NOMO-1 treated with DMSO at 0.1 percent for 48 hours (cell line): ENCODE data around the gene KCNC4.
A peak's percentile ranks its signal among the peaks of the same experiment; 100 is the strongest.

ENCODE experiments used
- DNase-seq: peaks from one replicate; lab custom pipeline; 2025; ENCODE audit not compliant: unreplicated experiment; lab: John Stamatoyannopoulos, UW

KCNC4 gene

GRCh38 chr1:110188035-110188618 is 22.0 kb upstream of the KCNC4 start:
- no peak for DNase-seq

GRCh38 chr1:110189181-110189580 is 20.9 kb upstream of the KCNC4 start:
- no peak for DNase-seq

GRCh38 chr1:110190282-110190929 is 19.7 kb upstream of the KCNC4 start:
- no peak for DNase-seq

GRCh38 chr1:110192541-110192940 is 17.6 kb upstream of the KCNC4 start:
- DNase-seq: no peak

GRCh38 chr1:110195196-110195595 is 14.9 kb upstream of the KCNC4 start:
- DNase-seq: no peak

GRCh38 chr1:110196917-110197765 is 13.0 kb upstream of the KCNC4 start:
- peak; percentile 70 for DNase-seq

GRCh38 chr1:110197905-110198629 is 12.0 kb upstream of the KCNC4 start:
- no peak for DNase-seq

- no peak for DNase-seq
Observed at GRCh38 chr1:110198746-110199145, 11.4 kb upstream of the KCNC4 start.

GRCh38 chr1:110200190-110200589 is 9.9 kb upstream of the KCNC4 start:
- DNase-seq: no peak

GRCh38 chr1:110200666-110201065 is 9.4 kb upstream of the KCNC4 start:
- DNase-seq: no peak

- no peak for DNase-seq
Observed at GRCh38 chr1:110201157-110201825, 8.8 kb upstream of the KCNC4 start.

GRCh38 chr1:110203021-110203661 is 7.0 kb upstream of the KCNC4 start:
- peak; percentile 68 for DNase-seq

- DNase-seq: no peak
Observed at GRCh38 chr1:110205156-110205555, 5.0 kb upstream of the KCNC4 start.

GRCh38 chr1:110205591-110206155 is 4.4 kb upstream of the KCNC4 start:
- no peak for DNase-seq

GRCh38 chr1:110206261-110206920 is 3.7 kb upstream of the KCNC4 start:
- no peak for DNase-seq

- DNase-seq: peak; percentile 38
Observed at GRCh38 chr1:110207831-110208230, 2.3 kb upstream of the KCNC4 start.

GRCh38 chr1:110208916-110209645 is 1.0 kb upstream of the KCNC4 start:
- DNase-seq: no peak

- DNase-seq: peak; percentile 58
Observed at GRCh38 chr1:110210604-110211495, 736 bp downstream of the KCNC4 start.
